Measurements from ENCODE around the gene RUNX1.

RUNX1 gene

GRCh38 chr21:35088319-35088771, 39.2 kb upstream of the RUNX1 start:
- no peak overlapping the region for H3K27ac ChIP-seq
- no peak for TF ChIP-seq CTCF (conservative IDR thresholded peaks at IDR 0.05)
- TF ChIP-seq ZFX (IDR thresholded peaks at IDR 0.05): no peak

- H3K27ac ChIP-seq: no peak overlapping the region
- no peak for TF ChIP-seq ZFX (IDR thresholded peaks at IDR 0.05)
- no peak for TF ChIP-seq CTCF (conservative IDR thresholded peaks at IDR 0.05)
These were observed 37.3 kb upstream of the RUNX1 start for GRCh38 chr21:35086357-35086756.

- TF ChIP-seq CTCF (conservative IDR thresholded peaks at IDR 0.05): no peak
- TF ChIP-seq ZFX (IDR thresholded peaks at IDR 0.05): no peak
- H3K27ac ChIP-seq: no peak overlapping the region
These were observed 35.8 kb upstream of the RUNX1 start for GRCh38 chr21:35084869-35085268.

- H3K27ac ChIP-seq: no peak overlapping the region
- TF ChIP-seq ZFX (IDR thresholded peaks at IDR 0.05) (no peak), CTCF (conservative IDR thresholded peaks at IDR 0.05) (no peak)
These were observed 34.1 kb upstream of the RUNX1 start for GRCh38 chr21:35083246-35083645.

DNA sequence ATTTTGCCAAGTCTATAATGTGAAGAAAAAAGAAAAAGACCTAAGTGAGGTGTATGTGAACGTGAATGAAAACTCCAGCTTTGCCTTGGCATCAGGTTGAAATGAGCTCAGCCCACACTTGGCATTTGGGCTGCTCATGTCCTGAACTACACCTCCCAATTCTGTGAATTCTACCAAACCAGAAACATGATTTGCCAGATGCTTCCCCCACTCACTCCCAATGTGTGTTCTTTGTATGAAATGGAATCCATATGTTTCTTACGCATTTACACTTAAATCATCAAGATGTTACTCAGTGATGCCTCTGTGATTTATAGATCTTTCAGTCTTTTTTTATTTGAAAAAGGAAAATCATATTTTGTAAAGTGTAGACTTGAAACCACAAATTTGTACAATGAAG, 32.8 kb upstream of the RUNX1 start:
- no peak overlapping the region for H3K27ac ChIP-seq
- TF ChIP-seq ZFX (IDR thresholded peaks at IDR 0.05) (no peak), CTCF (conservative IDR thresholded peaks at IDR 0.05) (no peak)

DNA sequence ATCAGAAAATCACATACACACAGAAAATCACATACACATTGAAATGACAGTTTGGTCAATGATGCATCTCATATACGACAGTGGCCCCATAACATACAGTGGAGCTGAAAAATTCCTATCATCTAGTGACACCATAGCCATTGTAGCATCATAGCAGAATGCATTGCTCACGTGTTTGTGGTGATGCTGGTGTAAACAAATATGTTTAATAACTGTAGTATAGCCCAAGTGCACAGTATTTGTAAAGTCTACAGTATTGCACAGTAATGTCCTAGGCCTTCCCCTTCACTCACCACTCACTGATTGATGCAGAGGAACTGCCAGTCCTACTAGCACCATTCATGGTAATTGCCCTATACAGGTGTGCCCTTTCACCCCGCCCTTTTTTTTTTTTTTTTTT, 30.1 kb upstream of the RUNX1 start:
- TF ChIP-seq ZFX (IDR thresholded peaks at IDR 0.05) (no peak), CTCF (conservative IDR thresholded peaks at IDR 0.05) (no peak)
- H3K27ac ChIP-seq: no peak overlapping the region

- no peak overlapping the region for H3K27ac ChIP-seq
- TF ChIP-seq CTCF (conservative IDR thresholded peaks at IDR 0.05): no peak
- TF ChIP-seq ZFX (IDR thresholded peaks at IDR 0.05): no peak
These were observed 28.9 kb upstream of the RUNX1 start for GRCh38 chr21:35077975-35078374.

Measured in C4-2B (cell line).